HG02973 (cell line): ENCODE results near the gene FAM193A.
"Not testable (repeated sequence)": the region's sequence is repeated elsewhere in the genome, so short reads cannot be mapped to it uniquely, and the experiment has no call there.

ENCODE experiments used
- ATAC-seq: cut with Tn5 transposase; IDR thresholded peaks from one replicate; pipeline ENCODE4 v1.9.1; 2021; ENCODE audit warnings: moderate library complexity; ENCODE audit not compliant: unreplicated experiment

The FAM193A gene

GRCh38 chr4:2604614-2605013 lies 68.2 kb downstream of the FAM193A start:
- no peak for ATAC-seq

DNA sequence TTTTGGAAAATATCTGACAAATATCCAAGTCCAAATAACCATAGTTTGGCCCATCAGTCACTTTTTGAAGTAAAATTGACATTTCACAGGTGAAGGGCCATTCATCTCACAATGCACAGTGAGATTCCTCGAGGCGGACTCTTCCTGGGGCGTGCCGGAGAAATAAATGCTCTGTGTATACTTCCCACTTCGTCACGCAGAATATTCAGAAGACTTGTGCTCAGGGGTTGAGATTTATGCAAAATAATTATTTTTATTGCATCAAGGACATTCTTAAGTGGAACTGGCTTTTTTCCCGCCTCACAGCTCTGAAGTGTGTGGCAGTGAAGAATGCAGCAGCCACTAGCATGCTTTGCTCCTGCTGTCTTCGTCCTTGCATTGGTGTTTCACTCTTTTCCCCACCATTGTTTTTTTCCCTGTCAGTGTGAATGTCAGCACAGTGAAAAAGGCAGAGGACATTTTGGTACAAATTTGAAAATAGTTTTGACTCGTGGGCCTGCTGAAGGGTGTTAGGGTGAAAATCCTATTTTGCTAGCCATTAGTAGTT lies 70.6 kb downstream of the FAM193A start:
- ATAC-seq = no peak

- ATAC-seq = no peak
These were observed 71.4 kb downstream of the FAM193A start for GRCh38 chr4:2607822-2608221.

DNA sequence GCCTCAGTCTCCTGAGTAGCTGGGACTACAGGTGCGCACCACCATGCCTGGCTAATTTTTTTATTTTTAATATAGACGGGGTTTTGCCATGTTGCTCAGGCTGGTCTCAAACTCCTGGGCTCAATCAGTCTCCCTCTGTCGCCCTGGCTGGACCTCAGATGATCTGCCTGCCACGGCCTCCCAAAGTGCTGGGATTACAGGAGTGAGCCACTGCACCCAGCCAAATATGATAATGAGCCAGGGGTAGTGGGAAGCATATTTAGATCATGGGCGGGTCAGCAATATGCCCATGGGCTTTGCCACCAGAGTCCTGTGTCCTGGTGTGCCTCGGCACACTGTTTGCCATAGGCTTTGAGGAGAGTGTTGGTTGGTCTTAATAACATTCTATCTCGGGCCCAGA lies 71.8 kb downstream of the FAM193A start:
- no peak for ATAC-seq

DNA sequence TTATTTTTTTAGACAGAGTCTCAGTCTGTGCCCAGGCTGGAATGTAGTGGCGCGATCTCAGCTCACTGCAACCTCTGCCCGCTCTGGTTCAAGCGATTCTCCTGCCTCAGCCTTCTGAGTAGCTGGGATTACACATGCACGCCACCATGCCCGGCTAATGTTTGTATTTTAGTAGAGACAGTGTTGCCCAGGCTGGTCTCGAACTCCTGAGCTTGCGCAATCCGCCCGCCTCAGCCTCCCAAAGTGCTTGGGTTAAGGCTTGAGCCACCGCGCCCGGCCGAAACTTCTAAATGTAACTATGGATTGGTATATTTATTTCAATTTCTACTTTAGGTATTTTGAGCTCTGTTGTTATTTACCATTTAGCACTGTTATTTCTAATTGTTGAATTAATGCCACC lies 79.4 kb downstream of the FAM193A start:
- ATAC-seq = no peak

DNA sequence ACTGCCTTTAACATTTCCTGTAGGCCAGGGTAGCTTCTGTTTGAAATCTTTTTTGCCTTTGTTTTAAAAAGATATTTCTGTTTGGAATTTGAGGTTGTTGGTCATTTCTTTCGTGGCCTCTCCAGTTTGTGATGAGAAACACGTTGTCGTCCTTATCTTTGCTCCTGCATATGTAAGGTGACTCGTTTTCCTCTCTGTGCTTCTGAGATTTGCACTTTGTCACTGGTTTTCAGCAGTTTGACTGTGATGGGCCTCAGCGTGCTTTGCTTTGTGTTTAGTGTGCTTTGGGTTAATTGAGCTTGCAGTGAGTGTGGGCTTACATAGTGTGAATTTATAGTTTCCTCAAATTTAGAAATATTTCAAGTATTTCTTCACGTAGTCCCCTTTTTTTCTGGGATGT lies 81.5 kb downstream of the FAM193A start:
- no peak for ATAC-seq

- ATAC-seq = not testable (repeated sequence)
These were observed 82.3 kb downstream of the FAM193A start for GRCh38 chr4:2618729-2619128.

DNA sequence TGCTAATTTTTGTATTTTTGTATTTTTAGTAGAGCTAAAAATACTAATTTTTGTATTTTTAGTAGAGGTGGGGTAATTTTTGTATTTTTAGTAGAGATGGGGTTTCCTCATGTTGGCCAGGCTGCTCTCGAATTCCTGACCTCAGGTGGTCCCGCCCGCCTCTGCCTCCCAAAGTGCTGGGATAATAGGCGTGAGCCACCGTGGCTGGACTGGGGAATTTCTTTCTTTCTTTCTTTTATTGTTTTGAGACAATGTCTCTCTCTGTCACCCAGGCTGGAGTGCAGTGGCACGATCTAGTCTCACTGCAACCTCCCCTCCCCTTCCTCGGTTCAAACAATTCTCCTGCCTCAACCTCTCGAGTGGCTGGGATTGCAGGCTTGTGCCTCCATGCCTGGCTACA lies 83.0 kb downstream of the FAM193A start:
- ATAC-seq = no peak

GRCh38 chr4:2621419-2621818 lies 85.0 kb downstream of the FAM193A start:
- no peak for ATAC-seq

GRCh38 chr4:2623442-2623841 lies 87.0 kb downstream of the FAM193A start:
- no peak for ATAC-seq

DNA sequence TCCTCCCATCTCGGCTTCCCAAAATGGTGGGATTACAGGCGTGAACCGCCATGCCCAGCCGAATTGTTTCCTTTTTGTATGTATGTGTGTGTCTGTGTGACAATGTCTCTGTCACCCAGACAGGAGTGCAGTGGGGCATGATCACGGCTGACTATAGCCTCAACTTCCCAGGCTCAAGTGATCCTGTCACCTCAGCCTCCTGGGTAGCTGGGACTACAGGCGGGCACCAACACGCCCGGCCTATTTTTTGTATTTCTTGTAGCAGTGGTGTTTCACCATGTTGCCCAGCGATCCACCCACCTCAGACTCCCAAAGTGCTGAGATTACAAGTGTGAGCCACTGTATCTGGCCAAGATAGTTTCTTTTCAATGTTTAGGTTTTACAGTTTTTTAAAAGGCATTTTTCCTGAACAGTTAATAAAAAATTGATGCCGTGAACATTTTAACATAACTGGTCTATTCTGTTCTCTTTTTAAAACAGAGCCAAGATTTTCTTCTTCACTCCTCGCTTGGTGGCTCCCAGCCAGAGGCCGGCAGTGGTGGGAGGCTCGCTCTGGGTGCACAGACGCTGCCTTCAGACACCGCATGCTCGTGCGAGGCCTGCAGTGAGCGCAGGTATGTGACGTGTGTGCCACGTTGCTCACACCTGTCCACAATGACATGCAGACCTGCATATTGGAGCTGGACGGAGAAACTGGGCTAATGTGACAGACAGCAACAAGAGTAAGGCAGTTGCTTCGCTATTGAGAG lies 88.5 kb downstream of the FAM193A start:
- ATAC-seq = no peak

DNA sequence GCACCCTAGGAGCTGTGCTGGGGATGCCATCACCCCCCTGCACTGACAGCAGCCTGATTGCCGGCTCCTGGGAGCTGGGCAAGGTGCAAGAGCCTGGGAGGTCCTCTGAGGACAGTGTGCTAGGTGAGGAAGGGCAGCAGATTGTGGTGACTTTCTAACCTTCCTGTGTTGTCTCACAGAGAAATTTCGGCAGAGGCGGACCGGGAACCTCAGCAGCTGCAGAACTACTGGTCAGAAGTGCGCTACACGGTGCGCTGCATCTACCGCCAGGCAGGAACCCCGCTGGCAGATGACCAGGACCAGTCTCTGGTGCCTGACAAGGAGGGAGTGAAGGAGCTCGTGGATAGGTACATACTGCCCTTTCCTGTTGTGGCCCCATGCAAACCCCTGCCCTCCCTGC lies 89.8 kb downstream of the FAM193A start:
- no peak for ATAC-seq

- ATAC-seq = no peak
These were observed 94.3 kb downstream of the FAM193A start for GRCh38 chr4:2630556-2631273.

DNA sequence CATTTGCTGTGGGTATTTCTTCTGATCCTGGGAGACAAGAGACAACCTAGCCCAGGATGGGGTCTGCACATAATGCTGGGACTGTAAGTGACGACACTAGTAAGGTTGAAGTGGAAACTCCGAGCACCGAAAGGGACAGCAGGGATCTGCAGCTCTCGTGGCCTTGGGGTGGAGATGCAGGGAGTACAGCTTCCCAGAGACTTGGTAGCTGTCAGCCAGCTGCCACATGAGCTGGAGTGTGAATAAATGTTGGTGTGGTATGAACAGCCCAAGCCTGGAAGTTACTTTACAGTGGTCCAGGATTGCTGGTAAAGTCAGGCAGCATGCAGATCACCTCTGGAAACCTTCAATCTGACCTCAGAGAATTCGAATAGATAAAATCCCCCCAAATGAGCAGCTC lies 97.6 kb downstream of the FAM193A start:
- ATAC-seq = no peak

GRCh38 chr4:2636331-2636730 lies 99.9 kb downstream of the FAM193A start:
- no peak for ATAC-seq

- not testable (repeated sequence) for ATAC-seq
These were observed 100.5 kb downstream of the FAM193A start for GRCh38 chr4:2636994-2637393.

GRCh38 chr4:2637956-2638552 lies 101.6 kb downstream of the FAM193A start:
- no peak for ATAC-seq

GRCh38 chr4:2638730-2639129 lies 102.3 kb downstream of the FAM193A start:
- no peak for ATAC-seq

DNA sequence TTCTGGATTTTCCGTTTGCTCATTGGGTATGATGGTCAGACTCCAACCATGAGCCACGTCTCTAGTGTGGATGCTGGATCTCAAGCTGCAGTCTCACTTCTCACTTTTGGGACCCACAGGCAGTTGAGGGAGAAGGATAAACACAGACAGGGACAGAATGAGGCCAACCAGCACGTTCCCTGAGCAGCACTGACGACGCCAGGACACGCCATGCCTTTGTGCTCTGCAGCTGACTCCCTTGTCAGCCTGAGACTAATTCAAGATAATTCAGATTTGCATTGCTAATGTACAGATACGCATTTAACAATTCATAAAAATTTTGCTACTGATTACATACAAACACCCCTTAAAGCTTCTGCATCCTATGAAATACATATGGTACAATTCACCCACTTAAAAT lies 106.5 kb downstream of the FAM193A start:
- ATAC-seq = no peak

DNA sequence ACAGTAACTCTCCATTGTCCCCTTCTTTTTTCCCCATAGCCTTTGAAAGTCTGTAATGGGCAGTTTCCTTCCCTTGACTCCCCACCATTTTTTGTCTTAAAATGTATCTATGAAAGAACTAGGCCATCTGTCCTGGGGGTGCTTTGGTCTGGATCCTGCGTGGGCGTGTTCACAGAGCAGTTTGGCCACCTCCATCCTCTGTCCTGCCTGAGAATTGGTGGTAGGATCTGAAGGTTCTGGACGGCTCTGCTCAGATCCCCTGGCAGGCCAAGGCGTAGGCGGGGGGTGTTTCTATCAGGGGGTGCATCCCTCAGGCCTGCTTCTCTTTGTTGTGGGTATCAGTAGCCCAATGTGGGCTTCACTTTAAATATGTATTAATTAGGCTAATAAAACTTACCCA lies 107.1 kb downstream of the FAM193A start:
- ATAC-seq = no peak

- ATAC-seq = no peak
These were observed 110.1 kb downstream of the FAM193A start for GRCh38 chr4:2646396-2647149.
